GM12892 (cell line): ENCODE data around the gene BMPR2.

Experiments used
- POLR2A ChIP-seq: IDR thresholded peaks from 2 replicates; pipeline ENCODE4 v1.6.1; 2011; ENCODE audit warnings: low read depth, low read length, control low read depth
- POLR2AphosphoS5 ChIP-seq: IDR thresholded peaks from 2 replicates; pipeline ENCODE4 v1.6.1; 2011; ENCODE audit warnings: low read depth, low read length, control low read depth
- TAF1 ChIP-seq: IDR thresholded peaks from 2 replicates; pipeline ENCODE4 v1.6.1; 2011; ENCODE audit warnings: low read depth, mild to moderate bottlenecking, control low read depth, low read length, borderline replicate concordance

DNA sequence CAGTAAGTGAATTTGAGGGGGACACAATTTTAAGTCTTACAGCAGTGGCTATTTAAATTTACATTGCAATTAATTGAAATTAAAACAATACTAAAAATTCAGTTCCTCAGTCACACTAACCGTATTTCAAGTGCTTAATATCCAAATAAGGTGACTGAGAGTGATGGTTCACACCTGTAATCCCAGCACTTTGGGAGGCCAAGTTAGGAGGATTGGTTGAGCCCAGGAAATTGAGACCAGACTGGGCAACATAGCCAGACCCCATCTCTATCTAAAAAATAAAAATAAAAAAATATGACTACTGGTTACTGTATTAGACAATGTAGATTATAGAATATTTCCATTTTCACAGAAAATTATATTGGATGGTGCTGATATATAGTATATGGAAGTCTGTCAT lies 79.0 kb downstream of the BMPR2 start:
- TF ChIP-seq POLR2A (no peak), POLR2AphosphoS5 (no peak), TAF1 (no peak)
